HG03159 (cell line): ENCODE results near the gene GAB1.

Source experiments
- ATAC-seq: cut with Tn5 transposase; IDR thresholded peaks from one replicate; pipeline ENCODE4 v1.9.1; 2021; ENCODE audit warnings: mild to moderate bottlenecking, moderate library complexity; ENCODE audit not compliant: unreplicated experiment

GAB1 gene

GRCh38 chr4:143336781-143337599 is at the start of gene GAB1:
Gene GAB1, plus strand, starts transcription at chr4:143336876. Its CDS starts 313 bp downstream, at chr4:143337189.
- peak; percentile 77 for ATAC-seq

- no peak for ATAC-seq
Measured at GRCh38 chr4:143287572-143287923, 49.1 kb upstream of the GAB1 start.

GRCh38 chr4:143288171-143288570 is 48.5 kb upstream of the GAB1 start:
- no peak for ATAC-seq

GRCh38 chr4:143289370-143289769 is 47.3 kb upstream of the GAB1 start:
- no peak for ATAC-seq

GRCh38 chr4:143291314-143291713 is 45.4 kb upstream of the GAB1 start:
- ATAC-seq = no peak

GRCh38 chr4:143292858-143293257 is 43.8 kb upstream of the GAB1 start:
- no peak for ATAC-seq

GRCh38 chr4:143294310-143294709 is 42.4 kb upstream of the GAB1 start:
- no peak for ATAC-seq

- no peak for ATAC-seq
Measured at GRCh38 chr4:143294710-143295275, 41.9 kb upstream of the GAB1 start.

GRCh38 chr4:143296397-143297067 is 40.1 kb upstream of the GAB1 start:
- ATAC-seq = no peak

GRCh38 chr4:143300860-143301259 is 35.8 kb upstream of the GAB1 start:
- ATAC-seq = no peak

GRCh38 chr4:143302536-143302935 is 34.1 kb upstream of the GAB1 start:
- no peak for ATAC-seq

GRCh38 chr4:143306788-143307187 is 29.9 kb upstream of the GAB1 start:
- no peak for ATAC-seq

- ATAC-seq = no peak
Measured at GRCh38 chr4:143307531-143307930, 29.1 kb upstream of the GAB1 start.

- ATAC-seq = no peak
Measured at GRCh38 chr4:143308377-143308776, 28.3 kb upstream of the GAB1 start.

GRCh38 chr4:143311924-143312323 is 24.8 kb upstream of the GAB1 start:
- no peak for ATAC-seq

GRCh38 chr4:143313521-143313920 is 23.2 kb upstream of the GAB1 start:
- ATAC-seq = no peak

GRCh38 chr4:143313996-143314395 is 22.7 kb upstream of the GAB1 start:
- no peak for ATAC-seq

GRCh38 chr4:143320113-143320512 is 16.6 kb upstream of the GAB1 start:
- ATAC-seq = no peak

GRCh38 chr4:143326735-143327134 is 9.9 kb upstream of the GAB1 start:
- ATAC-seq = no peak

GRCh38 chr4:143329985-143330384 is 6.7 kb upstream of the GAB1 start:
- no peak for ATAC-seq

GRCh38 chr4:143335979-143336780 is 496 bp upstream of the GAB1 start:
- peak; percentile 38 for ATAC-seq
